PC-9 (cell line): ENCODE data around the gene VPS13D. TPM values are rescaled to one million over a fixed set of nuclear protein-coding genes. Genes with fewer than 3 reads are reported as not detected.

ENCODE experiments used
- BruUV-seq: library from RNA; stranded (reverse); fragments of 400-500 nt; replicated peaks from 2 replicates; lab custom pipeline; 2021; lab: Mats Ljungman, UMichigan
- CTCF ChIA-PET: fragments of 300-600 bp; sonication (Branson Sonifier 250); formaldehyde crosslinking; loops from one replicate; lab custom pipeline; 2022; ENCODE audit warnings: antibody characterized with exemption; lab: Charles Lee
- POLR2A ChIA-PET: fragments of 300-600 bp; sonication (Branson Sonifier 250); formaldehyde crosslinking; loops from one replicate; lab custom pipeline; 2022; ENCODE audit warnings: antibody characterized with exemption; ENCODE audit not compliant: unreplicated experiment; lab: Charles Lee
- DNase-seq, 2 experiments: peaks; one replicate each; pipeline versions ENCODE4 v3.0.0 to v3.0.0-alpha.2; 2015 to 2022; ENCODE audit warnings: mixed read lengths in 1 of 2
- H2AFZ ChIP-seq: fragments of 200-600 bp; sonication (generic); 2 replicates; pipeline ENCODE4 v1.8.1; 2017; ENCODE audit warnings: antibody characterized with exemption
- H3F3A ChIP-seq: fragments of 200-600 bp; sonication (generic); 2 replicates; pipeline ENCODE4 v1.8.1; 2017; ENCODE audit warnings: antibody characterized with exemption, mild to moderate bottlenecking, low read depth; ENCODE audit not compliant: insufficient read depth
- H3K27ac ChIP-seq: fragments of 200-600 bp; sonication (generic); 2 replicates; pipeline ENCODE4 v1.6.1; 2016; ENCODE audit warnings: mixed run types
- H3K27me3 ChIP-seq: fragments of 200-600 bp; sonication (generic); 2 replicates; pipeline ENCODE4 v1.6.1; 2016; ENCODE audit warnings: low read depth, mixed run types; ENCODE audit not compliant: insufficient read depth
- H3K36me3 ChIP-seq: fragments of 200-600 bp; sonication (generic); 2 replicates; pipeline ENCODE4 v1.6.1; 2016; ENCODE audit warnings: low read depth, mixed run types
- H3K4me1 ChIP-seq: fragments of 200-600 bp; sonication (generic); replicated peaks from 2 replicates; pipeline ENCODE4 v1.6.1; 2016; ENCODE audit warnings: mixed run types; ENCODE audit not compliant: insufficient read depth
- H3K4me2 ChIP-seq: fragments of 200-600 bp; sonication (generic); 2 replicates; pipeline ENCODE4 v1.6.1; 2017; ENCODE audit warnings: mixed run types
- H3K4me3 ChIP-seq: fragments of 200-600 bp; sonication (generic); 2 replicates; pipeline ENCODE4 v1.6.1; 2016; ENCODE audit warnings: mixed run types
- H3K79me2 ChIP-seq: fragments of 200-600 bp; sonication (generic); 2 replicates; pipeline ENCODE4 v1.6.1; 2017; ENCODE audit warnings: low read depth, mixed run types
- H3K9me2 ChIP-seq: fragments of 200-600 bp; sonication (generic); 2 replicates; pipeline ENCODE4 v1.8.1; 2017; ENCODE audit warnings: mild to moderate bottlenecking; ENCODE audit not compliant: insufficient read depth
- H3K9me3 ChIP-seq: fragments of 200-600 bp; sonication (generic); 2 replicates; pipeline ENCODE4 v1.8.1; 2016; ENCODE audit warnings: low read depth; ENCODE audit not compliant: insufficient read depth
- H4K20me1 ChIP-seq: fragments of 200-600 bp; sonication (generic); 2 replicates; pipeline ENCODE4 v1.8.1; 2017; ENCODE audit not compliant: insufficient read depth
- CTCF ChIP-seq: fragments of 200-600 bp; sonication (generic); conservative IDR thresholded peaks from 2 replicates; pipeline ENCODE4 v1.6.1; 2017; ENCODE audit warnings: mixed run types, antibody characterized with exemption, mild to moderate bottlenecking, moderate library complexity
- EZH2 ChIP-seq: fragments of 200-600 bp; sonication (generic); IDR thresholded peaks from 2 replicates; pipeline ENCODE4 v1.8.0; 2017; ENCODE audit warnings: antibody characterized with exemption, low read depth
- intact Hi-C: fragments of 100-400 bp; cut with micrococcal nuclease; formaldehyde crosslinking; loops from one replicate; pipeline ENCODE4 v1.10.0; 2022; ENCODE audit not compliant: unreplicated experiment
- total RNA-seq: library from RNA; stranded (reverse); gene quantifications from 2 replicates; pipeline ENCODE4 v1.2.3, GENCODE V29; 2021

Gene VPS13D
- total RNA-seq, 1 experiment from 2014 or later, result 36.2 TPM

GRCh38 chr1:12246584-12246983 is 16.8 kb downstream of the VPS13D start:
- Histone ChIP-seq H3K9me2 (no peaks in the 10 kb centered on the region), H3K4me2 (no peak overlapping the region), H3K4me1 (no peaks in the 10 kb centered on the region), H3K27ac (no peak overlapping the region), H3K79me2 (no peaks in the 10 kb centered on the region), H4K20me1 (no peaks in the 10 kb centered on the region), H2AFZ (no peak overlapping the region), H3F3A (no peaks in the 10 kb centered on the region), H3K27me3 (no peaks in the 10 kb centered on the region), H3K9me3 (no peaks in the 10 kb centered on the region), H3K36me3 (no peaks in the 10 kb centered on the region; the same call in 1 of the 2 replicates), H3K4me3 (no peak overlapping the region)
- ChIA-PET CTCF (no interaction called here), POLR2A (no interaction called here)
- intact Hi-C loops, result no loop called here
- TF ChIP-seq EZH2 (no peak), CTCF (no peak)
- no peak for DNase-seq
- BruUV-seq, result no TSS peak

GRCh38 chr1:12249181-12249580 is 19.4 kb downstream of the VPS13D start:
- H3K27me3 ChIP-seq, result no peaks in the 10 kb centered on the region
- no peaks in the 10 kb centered on the region for H3K79me2 ChIP-seq
- ChIA-PET POLR2A (no interaction called here), CTCF (interaction anchor here (0.6 kb wide), 1 partner anchor 43 kb away, joined by 5 read pairs; no protein-coding TSS in a partner anchor)
- TF ChIP-seq CTCF (no peak), EZH2 (no peak)
- no peak overlapping the region for H2AFZ ChIP-seq
- no peak overlapping the region for H3K4me3 ChIP-seq
- no peak overlapping the region for H3K4me2 ChIP-seq
- H3K36me3 ChIP-seq, result no peaks in the 10 kb centered on the region
- no TSS peak for BruUV-seq
- H3K4me1 ChIP-seq, result no peaks in the 10 kb centered on the region
- H3F3A ChIP-seq, result no peaks in the 10 kb centered on the region
- intact Hi-C loops, result no loop called here
- H4K20me1 ChIP-seq, result no peaks in the 10 kb centered on the region
- no peak for DNase-seq
- no peaks in the 10 kb centered on the region for H3K9me3 ChIP-seq
- H3K27ac ChIP-seq, result no peak overlapping the region
- H3K9me2 ChIP-seq, result no peaks in the 10 kb centered on the region

GRCh38 chr1:12249748-12250147 is 19.9 kb downstream of the VPS13D start:
- no peaks in the 10 kb centered on the region for H3K4me1 ChIP-seq
- no peak for DNase-seq
- no peak overlapping the region for H3K4me3 ChIP-seq
- no peaks in the 10 kb centered on the region for H3F3A ChIP-seq
- H3K27me3 ChIP-seq, result no peaks in the 10 kb centered on the region
- no peaks in the 10 kb centered on the region for H4K20me1 ChIP-seq
- H3K27ac ChIP-seq, result no peak overlapping the region
- no peaks in the 10 kb centered on the region for H3K9me3 ChIP-seq
- H3K4me2 ChIP-seq, result no peak overlapping the region
- no peaks in the 10 kb centered on the region for H3K79me2 ChIP-seq
- H3K36me3 ChIP-seq, result no peaks in the 10 kb centered on the region
- H2AFZ ChIP-seq, result no peak overlapping the region
- POLR2A ChIA-PET, result no interaction called here
- no TSS peak for BruUV-seq
- TF ChIP-seq CTCF (no peak), EZH2 (no peak)
- no peaks in the 10 kb centered on the region for H3K9me2 ChIP-seq
- CTCF ChIA-PET, result interaction anchor here (0.6 kb wide), 1 partner anchor 43 kb away, joined by 5 read pairs; no protein-coding TSS in a partner anchor
- intact Hi-C loops, result no loop called here
